ENCODE results near the gene CELA1. TPM values are rescaled to one million over a fixed set of nuclear protein-coding genes. Genes with fewer than 3 reads are reported as not detected.

The CELA1 gene
- total RNA-seq, 2 donors from 2014 or later = not detected

- no peak overlapping the region for H3K27ac ChIP-seq
- H3K4me1 ChIP-seq (replicated peaks) = no peaks in the 10 kb centered on the region
- no peaks in the 10 kb centered on the region for H3K27me3 ChIP-seq (replicated peaks; ENCODE audit: insufficient read depth)
- no peaks in the 10 kb centered on the region for H3K36me3 ChIP-seq
- H3K4me3 ChIP-seq = no peak overlapping the region
- H3K9me3 ChIP-seq = no peaks in the 10 kb centered on the region
- 95% methylated on average over 8 of the region's 8 CpGs for WGBS
- DNase-seq (ENCODE audit: low spot score) = no peak
- no peak for TF ChIP-seq CTCF (IDR thresholded peaks at IDR 0.05)
- TF ChIP-seq POLR2A (IDR thresholded peaks at IDR 0.05) = no peak
- TF ChIP-seq POLR2AphosphoS5 (IDR thresholded peaks at IDR 0.05) = no peak
- intact Hi-C loops (cut with DNase I) = no loop called here
Observed at GRCh38 chr12:51358496-51358895, 12.0 kb upstream of the CELA1 start.

- TF ChIP-seq CTCF (IDR thresholded peaks at IDR 0.05) = no peak
- no peak for TF ChIP-seq POLR2AphosphoS5 (IDR thresholded peaks at IDR 0.05)
- no peak for TF ChIP-seq POLR2A (IDR thresholded peaks at IDR 0.05)
- no peak for DNase-seq (ENCODE audit: low spot score)
- Histone ChIP-seq H3K9me3 (no peaks in the 10 kb centered on the region), H3K27me3 (replicated peaks; ENCODE audit: insufficient read depth) (no peaks in the 10 kb centered on the region), H3K36me3 (no peaks in the 10 kb centered on the region), H3K4me3 (no peak overlapping the region), H3K27ac (no peak overlapping the region), H3K4me1 (replicated peaks) (no peaks in the 10 kb centered on the region)
- 85% methylated on average over 10 of the region's 10 CpGs for WGBS
- intact Hi-C loops (cut with DNase I) = no loop called here
Observed at GRCh38 chr12:51357374-51358047, 11.0 kb upstream of the CELA1 start.

GRCh38 chr12:51351913-51352532, 5.5 kb upstream of the CELA1 start:
- Histone ChIP-seq H3K27ac (no peak overlapping the region), H3K9me3 (no peaks in the 10 kb centered on the region), H3K4me3 (no peak overlapping the region), H3K4me1 (replicated peaks) (no peaks in the 10 kb centered on the region), H3K36me3 (no peaks in the 10 kb centered on the region), H3K27me3 (replicated peaks; ENCODE audit: insufficient read depth) (no peaks in the 10 kb centered on the region)
- WGBS = 49% methylated on average over 11 of the region's 11 CpGs
- no peak for DNase-seq (ENCODE audit: low spot score)
- TF ChIP-seq CTCF (IDR thresholded peaks at IDR 0.05) (peak in 2 of 4 experiments; percentile 15 to 38), POLR2AphosphoS5 (IDR thresholded peaks at IDR 0.05) (no peak)
- intact Hi-C loops (cut with DNase I) = no loop called here

GRCh38 chr12:51349026-51349425, 2.5 kb upstream of the CELA1 start:
- H3K27me3 ChIP-seq (replicated peaks; ENCODE audit: insufficient read depth) = no peaks in the 10 kb centered on the region
- H3K4me1 ChIP-seq (replicated peaks) = no peaks in the 10 kb centered on the region
- no peak for TF ChIP-seq CTCF (IDR thresholded peaks at IDR 0.05)
- TF ChIP-seq POLR2AphosphoS5 (IDR thresholded peaks at IDR 0.05) = no peak
- TF ChIP-seq POLR2A (IDR thresholded peaks at IDR 0.05) = no peak
- no peaks in the 10 kb centered on the region for H3K36me3 ChIP-seq
- H3K4me3 ChIP-seq = no peak overlapping the region
- intact Hi-C loops (cut with DNase I) = loop anchor here (10.0 kb wide), 1 partner anchor 524 kb away; no protein-coding TSS in a partner anchor
- no peaks in the 10 kb centered on the region for H3K9me3 ChIP-seq
- no peak overlapping the region for H3K27ac ChIP-seq
- 87% methylated on average over 5 of the region's 5 CpGs for WGBS
- no peak for DNase-seq (ENCODE audit: low spot score)

GRCh38 chr12:51348116-51348515, 1.6 kb upstream of the CELA1 start:
- Histone ChIP-seq H3K4me1 (replicated peaks) (no peaks in the 10 kb centered on the region), H3K27me3 (replicated peaks; ENCODE audit: insufficient read depth) (no peaks in the 10 kb centered on the region), H3K9me3 (no peaks in the 10 kb centered on the region), H3K36me3 (no peaks in the 10 kb centered on the region), H3K4me3 (no peak overlapping the region), H3K27ac (no peak overlapping the region)
- TF ChIP-seq CTCF (IDR thresholded peaks at IDR 0.05) = no peak
- no peak for TF ChIP-seq POLR2AphosphoS5 (IDR thresholded peaks at IDR 0.05)
- no peak for TF ChIP-seq POLR2A (IDR thresholded peaks at IDR 0.05)
- 85% methylated on average over 2 of the region's 4 CpGs for WGBS
- no peak for DNase-seq (ENCODE audit: low spot score)
- intact Hi-C loops (cut with DNase I) = loop anchor here (10.0 kb wide), 1 partner anchor 523 kb away; no protein-coding TSS in a partner anchor
